HepG2 (cell line): Measurements from ENCODE around the gene CTF1. TPM values are rescaled to one million over a fixed set of nuclear protein-coding genes. Genes with fewer than 3 reads are reported as not detected.
A peak's percentile ranks its signal among the peaks of the same experiment; 100 is the strongest.

Experiments
- ARNT ChIP-seq: fragments of 450-650 bp; IDR thresholded peaks from 2 replicates; pipeline ENCODE4 v1.6.1; 2017
- CREB1 ChIP-seq, 2 experiments: fragments of 450-650 bp in 1 of 2; IDR thresholded peaks; 2 replicates each; pipeline ENCODE4 v1.6.1; 2016 to 2017; ENCODE audit warnings: control low read depth in 1 of 2, mild to moderate bottlenecking in 1 of 2, missing compliant biosample characterization in 1 of 2, missing genetic modification characterization in 1 of 2
- DR1 ChIP-seq: sonication (generic); formaldehyde crosslinking; IDR thresholded peaks from 2 replicates; pipeline ENCODE4 v1.8.0; 2021; ENCODE audit warnings: mild to moderate bottlenecking, missing genetic modification reagents, inconsistent platforms
- GABPB1 ChIP-seq: IDR thresholded peaks from 2 replicates; pipeline ENCODE4 v1.6.1; 2016; ENCODE audit warnings: mild to moderate bottlenecking, missing genetic modification reagents, moderate library complexity, missing compliant biosample characterization
- MED8 ChIP-seq: sonication (generic); formaldehyde crosslinking; IDR thresholded peaks from 2 replicates; pipeline ENCODE4 v1.8.1; 2023; ENCODE audit warnings: mild to moderate bottlenecking, missing genetic modification reagents; ENCODE audit not compliant: insufficient replicate concordance
- NR2C2 ChIP-seq: sonication (generic); formaldehyde crosslinking; IDR thresholded peaks from 2 replicates; pipeline ENCODE4 v1.4.0; 2020; ENCODE audit warnings: missing genetic modification reagents, mild to moderate bottlenecking, moderate library complexity, borderline replicate concordance
- RBM22 ChIP-seq: fragments of 200-400 bp; formaldehyde crosslinking; optimal IDR thresholded peaks from 2 replicates; pipeline ENCODE3; 2017; ENCODE audit warnings: mild to moderate bottlenecking, low read length, moderate library complexity
- SP5 ChIP-seq: IDR thresholded peaks from 2 replicates; pipeline ENCODE4 v1.6.1; 2016; ENCODE audit warnings: low read depth, borderline replicate concordance
- STAG1 ChIP-seq: sonication (generic); formaldehyde crosslinking; IDR thresholded peaks from 2 replicates; pipeline ENCODE4 v1.4.0; 2020; ENCODE audit warnings: missing genetic modification reagents
- UBTF ChIP-seq: sonication (generic); formaldehyde crosslinking; IDR thresholded peaks from 2 replicates; pipeline ENCODE4 v1.4.0; 2020; ENCODE audit warnings: mild to moderate bottlenecking, missing genetic modification reagents
- ZBTB2 ChIP-seq: sonication (generic); formaldehyde crosslinking; IDR thresholded peaks from 2 replicates; pipeline ENCODE4 v1.8.0; 2022; ENCODE audit warnings: low read depth, missing genetic modification reagents
- ZFP91 ChIP-seq: sonication (generic); formaldehyde crosslinking; IDR thresholded peaks from 2 replicates; pipeline ENCODE4 v1.9.0; 2022; ENCODE audit warnings: missing genetic modification reagents, mild to moderate bottlenecking, borderline replicate concordance
- ZNF124 ChIP-seq: sonication (generic); formaldehyde crosslinking; IDR thresholded peaks from 2 replicates; pipeline ENCODE4 v1.4.0; 2020; ENCODE audit warnings: missing genetic modification reagents
- ZNF3 ChIP-seq: IDR thresholded peaks from 2 replicates; pipeline ENCODE4 v1.7.0; 2017; ENCODE audit warnings: inconsistent platforms
- ZNF558 ChIP-seq: sonication (generic); formaldehyde crosslinking; IDR thresholded peaks from 2 replicates; pipeline ENCODE4 v1.9.0; 2022; ENCODE audit warnings: mild to moderate bottlenecking, missing genetic modification reagents, borderline replicate concordance
- ZNF597 ChIP-seq: sonication (generic); formaldehyde crosslinking; IDR thresholded peaks from 2 replicates; pipeline ENCODE4 v1.5.0; 2020; ENCODE audit warnings: missing genetic modification reagents
- ZNF737 ChIP-seq: sonication (generic); formaldehyde crosslinking; IDR thresholded peaks from 2 replicates; pipeline ENCODE4 v1.5.0; 2020; ENCODE audit warnings: missing genetic modification reagents, mild to moderate bottlenecking, borderline replicate concordance
- ZSCAN20 ChIP-seq: sonication (generic); formaldehyde crosslinking; IDR thresholded peaks from 2 replicates; pipeline ENCODE4 v1.4.0; 2020; ENCODE audit warnings: missing genetic modification reagents, mild to moderate bottlenecking, borderline replicate concordance
- ZXDC ChIP-seq: sonication (generic); formaldehyde crosslinking; IDR thresholded peaks from 2 replicates; pipeline ENCODE4 v1.5.0; 2020; ENCODE audit warnings: mild to moderate bottlenecking, missing genetic modification reagents
- polyA plus RNA-seq, 8 experiments: library from polyadenylated mRNA; depleted of rRNA in 3 of 8; stranded (reverse) in 7 of 8; unstranded in 1 of 8; fragments of >200 nt; fragmentation: Illumina TruSeq in 4 of 8; extraction: Trizol in 4 of 8; gene quantifications; 2 replicates each; pipeline versions ENCODE4 v1.2.1 to v1.2.3, GENCODE V29; 2011 to 2016; ENCODE audit warnings: low read depth in 4 of 8, missing spikeins in 1 of 8, mixed read lengths in 1 of 8; ENCODE audit not compliant: insufficient read depth in 1 of 8
- total RNA-seq, 5 experiments: library from RNA; depleted of rRNA; stranded (reverse); fragments of >200 nt; fragmentation: Illumina TruSeq; extraction: Trizol; gene quantifications; 2 replicates each; pipeline ENCODE4 v1.2.3, GENCODE V29; 2016; ENCODE audit warnings: low read depth in 1 of 5

Gene CTF1
- total and polyA plus RNA-seq, 2 of the 13 experiments (the other 11 are each of a cell fraction or from before 2014, with no cell fraction given) = 0.13 to 1.8 TPM

GRCh38 chr16:30902029-30902972 lies 5.9 kb downstream of the CTF1 start (continued):
- TF ChIP-seq ZFP91 (CRISPR knock-in tag) (peak; percentile 42; the same call in 1 of the 2 replicates), STAG1 (CRISPR knock-in tag) (peak; percentile 51), ZNF597 (no peak), NR2C2 (CRISPR knock-in tag) (no peak), MED8 (peak; percentile 29), ZBTB2 (CRISPR knock-in tag) (peak; percentile 76; the same call in 1 of the 2 replicates), ARNT (no peak), CREB1 (IDR thresholded peaks at IDR 0.05) (no peak), CREB1 (CRISPR knock-in tag; IDR thresholded peaks at IDR 0.05) (no peak), ZNF558 (CRISPR knock-in tag) (no peak), ZNF3 (CRISPR knock-in tag) (no peak), GABPB1 (CRISPR knock-in tag) (peak; percentile 65), SP5 (CRISPR knock-in tag) (0 out of 2 replicates have a peak, but pooled peaks have one; percentile 5), DR1 (CRISPR knock-in tag) (0 out of 2 replicates have a peak, but pooled peaks have one; percentile 26), ZNF124 (CRISPR knock-in tag) (no peak), ZSCAN20 (0 out of 2 replicates have a peak, but pooled peaks have one; percentile 22), ZXDC (CRISPR knock-in tag) (no peak), RBM22 (no peak), UBTF (CRISPR knock-in tag) (peak; percentile 72; the same call in 1 of the 2 replicates), ZNF737 (no peak)
